ENCODE data around the gene DNAJC7.

The DNAJC7 gene

DNA sequence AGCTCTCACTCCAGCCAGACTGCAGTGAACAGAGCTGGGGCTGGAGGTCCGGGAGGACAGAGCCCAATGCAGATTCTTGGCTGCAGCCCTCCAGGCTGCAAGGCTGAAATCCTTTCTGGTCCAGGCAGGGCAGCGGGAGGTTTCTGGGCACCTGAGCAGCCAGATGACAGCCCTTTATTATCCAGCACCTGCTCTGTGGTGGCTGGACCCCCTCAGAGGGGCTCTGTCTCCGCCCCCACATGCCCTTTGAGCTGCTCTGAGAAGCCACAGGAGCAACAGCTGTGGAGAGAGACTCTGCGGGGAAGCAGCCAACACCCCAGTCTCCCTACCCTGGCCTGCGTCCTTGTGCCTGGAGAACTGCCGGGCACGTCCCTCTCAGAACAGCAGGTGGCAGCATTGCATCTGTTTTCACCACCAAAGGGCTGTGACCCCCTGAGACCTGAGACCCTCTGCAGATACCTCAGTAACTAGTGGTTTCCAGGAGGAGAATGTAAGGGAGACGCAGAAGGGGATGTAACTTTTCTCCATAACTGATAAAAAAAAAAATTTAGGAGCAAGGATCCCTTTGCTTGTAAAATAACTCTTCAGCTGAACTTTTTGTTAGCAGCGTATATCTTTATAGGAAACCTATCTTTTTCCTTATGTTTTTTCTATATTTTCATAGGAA, 54.3 kb downstream of the DNAJC7 start:
- peak; percentile 85 for DNase-seq (ENCODE audit: low spot score)
- in situ Hi-C loops (cut with MboI; ENCODE audit: low pct_unique_long_range_greater_than_20kb, low sequenced_read_pairs, unreplicated experiment): loop anchor here (10.0 kb wide), 1 partner anchor 142 kb away; no protein-coding TSS in a partner anchor

DNA sequence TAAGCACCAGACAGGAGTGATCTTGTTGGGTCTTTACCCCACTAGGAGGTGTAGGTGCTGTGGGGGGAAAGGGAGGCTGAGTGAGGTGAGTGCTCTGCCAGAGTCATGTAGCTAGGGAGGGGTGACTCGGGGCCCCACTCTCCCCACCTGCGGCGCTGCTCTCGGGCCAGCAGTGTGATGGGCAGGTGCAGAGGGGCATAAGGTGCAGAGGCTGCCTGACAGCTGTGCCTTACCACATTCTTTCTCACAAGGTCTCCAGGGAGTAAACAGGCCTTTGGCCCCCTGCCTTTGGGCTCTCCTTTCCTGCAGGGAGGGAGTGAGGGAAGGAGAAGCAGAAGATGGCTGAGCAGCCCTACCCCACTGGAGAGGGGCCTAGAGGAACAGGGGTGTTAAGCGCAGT, 55.1 kb downstream of the DNAJC7 start:
- in situ Hi-C loops (cut with MboI; ENCODE audit: low pct_unique_long_range_greater_than_20kb, low sequenced_read_pairs, unreplicated experiment): loop anchor here (10.0 kb wide), 1 partner anchor 143 kb away; no protein-coding TSS in a partner anchor
- no peak for DNase-seq (ENCODE audit: low spot score)
- TF ChIP-seq, protein P1, sequence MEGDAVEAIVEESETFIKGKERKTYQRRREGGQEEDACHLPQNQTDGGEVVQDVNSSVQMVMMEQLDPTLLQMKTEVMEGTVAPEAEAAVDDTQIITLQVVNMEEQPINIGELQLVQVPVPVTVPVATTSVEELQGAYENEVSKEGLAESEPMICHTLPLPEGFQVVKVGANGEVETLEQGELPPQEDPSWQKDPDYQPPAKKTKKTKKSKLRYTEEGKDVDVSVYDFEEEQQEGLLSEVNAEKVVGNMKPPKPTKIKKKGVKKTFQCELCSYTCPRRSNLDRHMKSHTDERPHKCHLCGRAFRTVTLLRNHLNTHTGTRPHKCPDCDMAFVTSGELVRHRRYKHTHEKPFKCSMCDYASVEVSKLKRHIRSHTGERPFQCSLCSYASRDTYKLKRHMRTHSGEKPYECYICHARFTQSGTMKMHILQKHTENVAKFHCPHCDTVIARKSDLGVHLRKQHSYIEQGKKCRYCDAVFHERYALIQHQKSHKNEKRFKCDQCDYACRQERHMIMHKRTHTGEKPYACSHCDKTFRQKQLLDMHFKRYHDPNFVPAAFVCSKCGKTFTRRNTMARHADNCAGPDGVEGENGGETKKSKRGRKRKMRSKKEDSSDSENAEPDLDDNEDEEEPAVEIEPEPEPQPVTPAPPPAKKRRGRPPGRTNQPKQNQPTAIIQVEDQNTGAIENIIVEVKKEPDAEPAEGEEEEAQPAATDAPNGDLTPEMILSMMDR (IDR thresholded peaks at IDR 0.05; ENCODE audit: extremely low read depth, insufficient read depth, missing control alignments): no peak

More for the DNA sequence above, 54.3 kb downstream of the DNAJC7 start:
- TF ChIP-seq, protein P1 (IDR thresholded peaks at IDR 0.05; ENCODE audit: extremely low read depth, insufficient read depth, missing control alignments): peak; percentile 98

GRCh38 chr17:41959336-41960095, 57.7 kb downstream of the DNAJC7 start:
- in situ Hi-C loops (cut with MboI; ENCODE audit: low pct_unique_long_range_greater_than_20kb, low sequenced_read_pairs, unreplicated experiment): loop anchor here (10.0 kb wide), 1 partner anchor 145 kb away; no protein-coding TSS in a partner anchor
- TF ChIP-seq, protein P1 (IDR thresholded peaks at IDR 0.05; ENCODE audit: extremely low read depth, insufficient read depth, missing control alignments): peak; percentile 28
- DNase-seq (ENCODE audit: low spot score): no peak

DNA sequence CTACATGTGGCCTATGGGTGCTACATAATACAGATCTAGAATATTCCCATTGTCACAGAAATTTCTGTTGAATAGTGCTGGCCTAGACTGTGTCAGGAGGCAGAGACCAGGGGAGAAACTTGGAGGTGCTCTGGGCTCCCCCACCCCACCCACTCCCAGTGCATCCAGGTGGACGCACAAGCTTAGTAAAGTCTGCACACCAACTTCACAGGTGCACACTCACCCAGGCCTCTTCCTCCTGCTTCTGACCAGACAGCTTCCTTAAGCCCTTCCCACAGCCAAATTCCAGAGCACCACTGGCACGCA, 58.3 kb downstream of the DNAJC7 start:
- DNase-seq (ENCODE audit: low spot score): no peak
- TF ChIP-seq, protein P1 (IDR thresholded peaks at IDR 0.05; ENCODE audit: extremely low read depth, insufficient read depth, missing control alignments): no peak
- in situ Hi-C loops (cut with MboI; ENCODE audit: low pct_unique_long_range_greater_than_20kb, low sequenced_read_pairs, unreplicated experiment): no loop called here

GRCh38 chr17:41957869-41958439, 59.3 kb downstream of the DNAJC7 start:
- in situ Hi-C loops (cut with MboI; ENCODE audit: low pct_unique_long_range_greater_than_20kb, low sequenced_read_pairs, unreplicated experiment): no loop called here
- no peak for DNase-seq (ENCODE audit: low spot score)
- TF ChIP-seq, protein P1 (IDR thresholded peaks at IDR 0.05; ENCODE audit: extremely low read depth, insufficient read depth, missing control alignments): no peak

DNA sequence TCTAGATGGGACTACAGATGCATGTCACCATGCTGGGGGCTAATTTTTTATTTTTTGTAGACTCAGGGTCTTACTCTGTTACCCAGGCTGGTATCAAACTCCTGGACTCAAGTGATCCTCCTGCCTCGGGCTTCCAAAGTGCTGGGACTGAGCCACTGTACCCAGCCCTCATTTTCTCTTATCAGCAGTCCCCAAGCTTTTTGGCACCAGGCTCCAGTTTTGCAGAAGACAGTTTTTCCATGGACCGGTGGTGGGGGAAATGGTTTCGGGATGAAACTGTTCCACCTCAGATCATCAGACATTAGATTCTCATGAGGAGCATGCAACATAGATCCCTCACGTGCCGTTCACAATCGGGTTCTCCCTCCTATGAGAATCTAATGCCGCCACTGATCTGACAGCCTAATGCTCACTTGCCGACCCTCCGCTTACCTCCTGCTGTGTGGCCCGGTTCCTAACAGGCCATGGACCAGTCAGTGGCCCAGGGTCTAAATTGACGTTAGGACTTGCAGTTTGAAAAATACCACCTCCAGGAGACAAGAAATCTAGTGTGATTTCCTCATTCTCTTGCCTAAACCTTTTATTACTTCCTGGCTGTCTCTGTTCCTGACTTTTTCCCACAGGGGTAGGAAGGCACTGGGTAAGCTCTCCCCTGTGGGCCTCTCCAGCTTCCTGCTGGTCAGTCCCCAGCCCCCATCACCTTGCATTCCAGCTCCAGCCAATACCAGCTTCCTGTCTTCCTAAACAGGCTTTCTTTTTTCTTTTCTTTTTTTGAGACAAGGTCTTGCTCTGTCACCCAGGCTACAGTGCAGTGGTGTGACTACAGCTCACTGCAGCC, 60.0 kb downstream of the DNAJC7 start:
- no peak for DNase-seq (ENCODE audit: low spot score)
- in situ Hi-C loops (cut with MboI; ENCODE audit: low pct_unique_long_range_greater_than_20kb, low sequenced_read_pairs, unreplicated experiment): no loop called here
- TF ChIP-seq, protein P1 (IDR thresholded peaks at IDR 0.05; ENCODE audit: extremely low read depth, insufficient read depth, missing control alignments): no peak

Data from GM13977 (cell line).